Measurements from ENCODE around the gene NASP.

GRCh38 chr1:45615885-45616284, 32.0 kb downstream of the NASP start:
- TF ChIP-seq CTCF (IDR thresholded peaks at IDR 0.05), result no peak
- no peak for TF ChIP-seq POLR2A (IDR thresholded peaks at IDR 0.05)
